ENCODE measurements around the gene TUBB1. TPM values are rescaled to one million over a fixed set of nuclear protein-coding genes. Genes with fewer than 3 reads are reported as not detected.
A peak's percentile ranks its signal among the peaks of the same experiment; 100 is the strongest.
"Not testable (repeated sequence)": the region's sequence is repeated elsewhere in the genome, so short reads cannot be mapped to it uniquely, and the experiment has no call there.

The TUBB1 gene
- total RNA-seq, 1 donor from 2014 or later, result not detected

DNA sequence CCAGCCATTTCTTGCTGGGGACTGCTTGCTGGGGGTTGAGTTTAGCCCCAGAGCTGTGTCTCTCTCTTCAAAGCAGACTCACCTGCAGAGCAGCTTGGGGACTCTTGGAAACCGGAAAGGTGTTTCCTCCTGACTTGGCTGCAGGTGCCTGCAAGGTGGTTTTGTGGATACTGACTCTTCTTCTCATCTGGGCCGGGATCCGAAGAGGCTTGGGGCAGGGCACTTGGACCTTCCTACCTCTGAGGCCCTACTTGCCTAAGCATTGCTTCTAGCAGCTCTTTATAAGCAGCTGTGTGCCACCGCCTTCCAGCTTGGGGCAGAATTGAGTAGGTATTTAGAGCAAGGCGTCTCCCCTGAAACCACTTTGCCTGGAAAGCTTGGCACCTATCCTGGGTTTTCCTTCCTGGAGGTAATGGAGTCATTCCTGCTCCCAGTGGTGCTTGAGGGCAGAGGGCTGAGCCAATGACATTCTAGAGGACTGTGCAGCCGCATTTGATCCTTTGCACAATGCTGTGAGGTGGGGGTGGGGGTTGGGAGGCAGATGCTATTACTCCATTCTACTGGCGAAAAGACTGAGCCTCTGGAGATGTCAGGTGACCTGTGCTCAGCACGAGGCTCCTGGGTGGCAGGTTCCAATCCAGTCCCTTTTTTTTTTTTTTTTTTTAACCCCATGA lies 8.8 kb upstream of the TUBB1 start:
- H3K36me3 ChIP-seq (ENCODE audit: insufficient read depth, low read length), result no peaks in the 10 kb centered on the region
- no peaks in the 10 kb centered on the region for H3K27me3 ChIP-seq (ENCODE audit: insufficient read depth, low read length)
- H3K9ac ChIP-seq (ENCODE audit: low read length), result peak overlapping the region; percentile 63
- H3K4me1 ChIP-seq (ENCODE audit: insufficient read depth, low read length), result peaks cover 51% of the 10 kb centered on the region
- H2AFZ ChIP-seq (ENCODE audit: low read depth, low read length), result peak overlapping the region; percentile 24
- no peak overlapping the region for H3K4me3 ChIP-seq (ENCODE audit: insufficient read depth, low read depth, low read length)
- H3K4me2 ChIP-seq (ENCODE audit: low read length), result peak overlapping the region; percentile 54
- Mint-ChIP-seq H3K4me3 (ENCODE audit: unreplicated experiment) (peak overlapping the region; percentile 66), H3K9me3 (ENCODE audit: unreplicated experiment) (no peaks in the 10 kb centered on the region), H3K27ac (ENCODE audit: unreplicated experiment) (peak overlapping the region; percentile 100), H3K27me3 (ENCODE audit: low read depth, unreplicated experiment) (no peaks in the 10 kb centered on the region), H3K36me3 (ENCODE audit: low read depth, unreplicated experiment) (no peaks in the 10 kb centered on the region), H3K4me1 (ENCODE audit: low read depth, unreplicated experiment) (peaks cover 32% of the 10 kb centered on the region)
- H4K20me1 ChIP-seq (ENCODE audit: insufficient read depth, low read length), result peaks cover under 1% of the 10 kb centered on the region
- H3K79me2 ChIP-seq (ENCODE audit: insufficient read depth, low read length), result peaks cover 13% of the 10 kb centered on the region
- H3K27ac ChIP-seq (ENCODE audit: low read depth, low read length), result peak overlapping the region; percentile 79
- TF ChIP-seq, protein P1, sequence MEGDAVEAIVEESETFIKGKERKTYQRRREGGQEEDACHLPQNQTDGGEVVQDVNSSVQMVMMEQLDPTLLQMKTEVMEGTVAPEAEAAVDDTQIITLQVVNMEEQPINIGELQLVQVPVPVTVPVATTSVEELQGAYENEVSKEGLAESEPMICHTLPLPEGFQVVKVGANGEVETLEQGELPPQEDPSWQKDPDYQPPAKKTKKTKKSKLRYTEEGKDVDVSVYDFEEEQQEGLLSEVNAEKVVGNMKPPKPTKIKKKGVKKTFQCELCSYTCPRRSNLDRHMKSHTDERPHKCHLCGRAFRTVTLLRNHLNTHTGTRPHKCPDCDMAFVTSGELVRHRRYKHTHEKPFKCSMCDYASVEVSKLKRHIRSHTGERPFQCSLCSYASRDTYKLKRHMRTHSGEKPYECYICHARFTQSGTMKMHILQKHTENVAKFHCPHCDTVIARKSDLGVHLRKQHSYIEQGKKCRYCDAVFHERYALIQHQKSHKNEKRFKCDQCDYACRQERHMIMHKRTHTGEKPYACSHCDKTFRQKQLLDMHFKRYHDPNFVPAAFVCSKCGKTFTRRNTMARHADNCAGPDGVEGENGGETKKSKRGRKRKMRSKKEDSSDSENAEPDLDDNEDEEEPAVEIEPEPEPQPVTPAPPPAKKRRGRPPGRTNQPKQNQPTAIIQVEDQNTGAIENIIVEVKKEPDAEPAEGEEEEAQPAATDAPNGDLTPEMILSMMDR (IDR thresholded peaks at IDR 0.05; ENCODE audit: insufficient read depth, low read depth, low read length), result no peak
- TF ChIP-seq EZH2 (IDR thresholded peaks at IDR 0.05; ENCODE audit: insufficient read depth, low read length), result no peak
- FAIRE-seq (no peak), DNase-seq (ENCODE audit: low read depth) (peak; percentile 36)
- no peaks in the 10 kb centered on the region for H3K9me3 ChIP-seq (ENCODE audit: insufficient read depth, low read depth, low read length)

GRCh38 chr20:59010995-59011873 lies 8.0 kb upstream of the TUBB1 start:
- H3K4me3 Mint-ChIP-seq (ENCODE audit: unreplicated experiment), result peak overlapping the region; percentile 68
- Histone ChIP-seq H3K9me3 (ENCODE audit: insufficient read depth, low read depth, low read length) (no peaks in the 10 kb centered on the region), H3K4me1 (ENCODE audit: insufficient read depth, low read length) (peaks cover 44% of the 10 kb centered on the region), H3K27me3 (ENCODE audit: insufficient read depth, low read length) (no peaks in the 10 kb centered on the region), H3K27ac (ENCODE audit: low read depth, low read length) (peak overlapping the region; percentile 79), H3K9ac (ENCODE audit: low read length) (peak overlapping the region; percentile 63), H2AFZ (ENCODE audit: low read depth, low read length) (peak overlapping the region; percentile 57), H3K36me3 (ENCODE audit: insufficient read depth, low read length) (no peaks in the 10 kb centered on the region), H3K4me2 (ENCODE audit: low read length) (peak overlapping the region; percentile 54), H4K20me1 (ENCODE audit: insufficient read depth, low read length) (no peaks in the 10 kb centered on the region), H3K79me2 (ENCODE audit: insufficient read depth, low read length) (peaks cover 6% of the 10 kb centered on the region), H3K4me3 (ENCODE audit: insufficient read depth, low read depth, low read length) (peak overlapping the region; percentile 1)
- FAIRE-seq (no peak), DNase-seq (ENCODE audit: low read depth) (peak; percentile 91)
- TF ChIP-seq, protein P1 (IDR thresholded peaks at IDR 0.05; ENCODE audit: insufficient read depth, low read depth, low read length), result no peak
- no peak for TF ChIP-seq EZH2 (IDR thresholded peaks at IDR 0.05; ENCODE audit: insufficient read depth, low read length)
- peak overlapping the region; percentile 100 for H3K27ac Mint-ChIP-seq (ENCODE audit: unreplicated experiment)
- H3K27me3 Mint-ChIP-seq (ENCODE audit: low read depth, unreplicated experiment), result no peaks in the 10 kb centered on the region
- no peaks in the 10 kb centered on the region for H3K36me3 Mint-ChIP-seq (ENCODE audit: low read depth, unreplicated experiment)
- peaks cover 32% of the 10 kb centered on the region for H3K4me1 Mint-ChIP-seq (ENCODE audit: low read depth, unreplicated experiment)
- no peaks in the 10 kb centered on the region for H3K9me3 Mint-ChIP-seq (ENCODE audit: unreplicated experiment)

GRCh38 chr20:59011874-59012157 lies 7.4 kb upstream of the TUBB1 start:
- H3K79me2 ChIP-seq (ENCODE audit: insufficient read depth, low read length); H2AFZ ChIP-seq (ENCODE audit: low read depth, low read length); H3K36me3 ChIP-seq (ENCODE audit: insufficient read depth, low read length); DNase-seq (ENCODE audit: low read depth); H3K9me3 Mint-ChIP-seq (ENCODE audit: unreplicated experiment); H3K27me3 ChIP-seq (ENCODE audit: insufficient read depth, low read length); FAIRE-seq; H4K20me1 ChIP-seq (ENCODE audit: insufficient read depth, low read length); H3K4me3 Mint-ChIP-seq (ENCODE audit: unreplicated experiment); H3K27me3 Mint-ChIP-seq (ENCODE audit: low read depth, unreplicated experiment); H3K9me3 ChIP-seq (ENCODE audit: insufficient read depth, low read depth, low read length); H3K36me3 Mint-ChIP-seq (ENCODE audit: low read depth, unreplicated experiment): not testable (repeated sequence)
- Mint-ChIP-seq H3K27ac (ENCODE audit: unreplicated experiment) (peak overlapping the region; percentile 100), H3K4me1 (ENCODE audit: low read depth, unreplicated experiment) (peaks cover 33% of the 10 kb centered on the region)
- Histone ChIP-seq H3K4me2 (ENCODE audit: low read length) (peak overlapping the region; percentile 54), H3K4me1 (ENCODE audit: insufficient read depth, low read length) (peaks cover 40% of the 10 kb centered on the region), H3K4me3 (ENCODE audit: insufficient read depth, low read depth, low read length) (peak overlapping the region; percentile 1), H3K9ac (ENCODE audit: low read length) (peak overlapping the region; percentile 63), H3K27ac (ENCODE audit: low read depth, low read length) (peak overlapping the region; percentile 79)

Data from astrocyte (in vitro differentiated cells and primary cell).